DOHH2 (cell line): Measurements from ENCODE around the gene PAIP1.

Experiments used
- CTCF ChIP-seq: fragments of 200-600 bp; sonication (generic); IDR thresholded peaks from one replicate; pipeline ENCODE4 v1.5.1; 2014; ENCODE audit warnings: antibody characterized with exemption, mild to moderate bottlenecking, low read depth, low read length; ENCODE audit not compliant: poor library complexity, severe bottlenecking
- EZH2phosphoT487 ChIP-seq: fragments of 200-600 bp; sonication (generic); IDR thresholded peaks from 2 replicates; pipeline ENCODE4 v1.6.1; 2017; ENCODE audit warnings: borderline replicate concordance, mild to moderate bottlenecking, antibody characterized with exemption, low read length, moderate library complexity, mixed read lengths

DNA sequence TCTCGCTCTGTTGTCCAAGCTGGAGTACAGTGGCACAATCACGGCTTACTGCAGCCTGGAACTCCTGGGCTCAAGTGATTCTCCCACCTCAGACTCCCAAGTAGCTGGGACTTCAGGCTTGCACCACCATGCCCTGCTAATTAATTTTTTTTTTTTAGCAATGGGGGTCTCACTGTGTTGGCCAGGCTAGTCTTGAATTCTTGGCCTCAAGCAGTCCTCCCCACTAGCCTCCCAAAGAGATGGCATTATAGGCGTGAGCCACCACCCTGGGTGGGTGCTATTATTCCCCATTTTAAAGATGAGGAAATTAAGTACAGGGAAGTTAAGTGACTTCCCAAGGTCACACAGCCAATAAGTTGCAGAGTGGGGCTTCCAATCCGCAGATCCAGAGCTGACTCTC lies 47.8 kb upstream of the PAIP1 start:
- TF ChIP-seq EZH2phosphoT487 (no peak), CTCF (no peak)
